Caco-2 (cell line): ENCODE measurements around the gene VSTM2L. TPM values are rescaled to one million over a fixed set of nuclear protein-coding genes. Genes with fewer than 3 reads are reported as not detected.

ENCODE experiments used
- BruUV-seq: library from RNA; stranded (reverse); fragments of 400-500 nt; replicated peaks from 2 replicates; lab custom pipeline; 2021; lab: Mats Ljungman, UMichigan
- CTCF ChIA-PET: fragments of 300-600 bp; sonication (Branson Sonifier 250); formaldehyde crosslinking; loops from one replicate; lab custom pipeline; 2022; ENCODE audit warnings: antibody characterized with exemption; lab: Charles Lee
- POLR2A ChIA-PET: fragments of 300-600 bp; sonication (Branson Sonifier 250); formaldehyde crosslinking; loops from one replicate; lab custom pipeline; 2022; ENCODE audit warnings: antibody characterized with exemption; lab: Charles Lee
- DNase-seq, 2 experiments: peaks; one replicate each; pipeline versions ENCODE4 v3.0.0 to v3.0.0-alpha.2; 2020 to 2022
- H3K27me3 ChIP-seq: replicated peaks from 2 replicates; pipeline ENCODE4 v1.6.0; 2011; ENCODE audit warnings: low read length; ENCODE audit not compliant: control insufficient read depth, insufficient read depth
- H3K36me3 ChIP-seq: 2 replicates; pipeline ENCODE4 v1.5.1; 2011; ENCODE audit warnings: low read length; ENCODE audit not compliant: control insufficient read depth, insufficient read depth
- H3K4me1 ChIP-seq: fragments of 250-450 bp; sonication (Bioruptor Pico); 2 replicates; pipeline ENCODE4 v1.5.1; 2020; ENCODE audit warnings: mild to moderate bottlenecking
- H3K4me3 ChIP-seq: 2 replicates; pipeline ENCODE4 v1.5.1; 2011; ENCODE audit warnings: low read depth, mild to moderate bottlenecking, control low read depth, low read length
- H3K9me3 ChIP-seq: fragments of 250-450 bp; sonication (Bioruptor Pico); 2 replicates; pipeline ENCODE4 v1.5.1; 2020; ENCODE audit warnings: mild to moderate bottlenecking, moderate library complexity
- H3K27ac Mint-ChIP-seq: one replicate; pipeline ENCODE4 v1.8.0; 2022; ENCODE audit warnings: mixed read lengths; ENCODE audit not compliant: unreplicated experiment
- H3K27me3 Mint-ChIP-seq: one replicate; pipeline ENCODE4 v1.8.0; 2022; ENCODE audit warnings: mixed read lengths; ENCODE audit not compliant: insufficient read depth, unreplicated experiment
- H3K36me3 Mint-ChIP-seq: one replicate; pipeline ENCODE4 v1.8.0; 2022; ENCODE audit warnings: mild to moderate bottlenecking, mixed read lengths; ENCODE audit not compliant: insufficient read depth, unreplicated experiment
- H3K4me1 Mint-ChIP-seq: one replicate; pipeline ENCODE4 v1.8.0; 2022; ENCODE audit warnings: low read depth, mixed read lengths; ENCODE audit not compliant: unreplicated experiment
- H3K4me3 Mint-ChIP-seq: one replicate; pipeline ENCODE4 v1.8.0; 2022; ENCODE audit warnings: mild to moderate bottlenecking, moderate library complexity, mixed read lengths; ENCODE audit not compliant: unreplicated experiment
- H3K9me3 Mint-ChIP-seq: one replicate; pipeline ENCODE4 v1.8.0; 2022; ENCODE audit warnings: mixed read lengths; ENCODE audit not compliant: unreplicated experiment
- CTCF ChIP-seq, 2 experiments: fragments of 200-600 bp in 1 of 2; IDR thresholded peaks; 1 replicate in 1 of 2; 2 replicates in 1 of 2; pipeline versions ENCODE4 v1.5.1 to v1.8.0; 2011 to 2022; ENCODE audit warnings: antibody characterized with exemption in 1 of 2, control low read depth in 1 of 2, inconsistent platforms in 1 of 2, low read depth in 1 of 2, low read length in 1 of 2, mild to moderate bottlenecking in 1 of 2, moderate library complexity in 1 of 2; ENCODE audit not compliant: insufficient read depth in 1 of 2, severe bottlenecking in 1 of 2, unreplicated experiment in 1 of 2
- intact Hi-C: fragments of 100-400 bp; cut with micrococcal nuclease; formaldehyde crosslinking; loops from one replicate; pipeline ENCODE4 v1.10.0; 2022; ENCODE audit not compliant: unreplicated experiment
- total RNA-seq: library from RNA; stranded (reverse); gene quantifications from 2 replicates; pipeline ENCODE4 v1.2.3, GENCODE V29; 2022

VSTM2L gene
- total RNA-seq, 1 experiment from 2014 or later, result not detected

- Mint-ChIP-seq H3K27ac (no peak overlapping the region), H3K4me1 (no peaks in the 10 kb centered on the region), H3K27me3 (peaks cover 2% of the 10 kb centered on the region), H3K4me3 (no peak overlapping the region), H3K9me3 (peaks cover 12% of the 10 kb centered on the region), H3K36me3 (no peaks in the 10 kb centered on the region)
- BruUV-seq, result no TSS peak
- no peak for TF ChIP-seq CTCF (IDR thresholded peaks at IDR 0.05; ENCODE audit: insufficient read depth in 1 of 2, low read depth in 1 of 2, low read length in 1 of 2, severe bottlenecking in 1 of 2, unreplicated experiment in 1 of 2)
- CTCF ChIA-PET, result no interaction called here
- H3K4me3 ChIP-seq, result no peak overlapping the region
- peak in 1 of 2 experiments; percentile 30 for DNase-seq
- POLR2A ChIA-PET, result no interaction called here
- H3K9me3 ChIP-seq, result peaks cover 17% of the 10 kb centered on the region
- no peaks in the 10 kb centered on the region for H3K27me3 ChIP-seq
- H3K4me1 ChIP-seq, result no peaks in the 10 kb centered on the region
- H3K36me3 ChIP-seq, result no peaks in the 10 kb centered on the region
- intact Hi-C loops, result no loop called here
These were observed 44.0 kb downstream of the VSTM2L start for GRCh38 chr20:37946946-37947345.

- no peak overlapping the region for H3K4me3 ChIP-seq
- intact Hi-C loops, result no loop called here
- H3K27me3 Mint-ChIP-seq, result peaks cover 2% of the 10 kb centered on the region
- peak in 1 of 2 experiments; percentile 8 for DNase-seq
- no peak for TF ChIP-seq CTCF (IDR thresholded peaks at IDR 0.05; ENCODE audit: insufficient read depth in 1 of 2, low read depth in 1 of 2, low read length in 1 of 2, severe bottlenecking in 1 of 2, unreplicated experiment in 1 of 2)
- no peaks in the 10 kb centered on the region for H3K36me3 Mint-ChIP-seq
- H3K9me3 Mint-ChIP-seq, result peaks cover 12% of the 10 kb centered on the region
- ChIA-PET CTCF (no interaction called here), POLR2A (no interaction called here)
- H3K4me1 ChIP-seq, result no peaks in the 10 kb centered on the region
- no peaks in the 10 kb centered on the region for H3K36me3 ChIP-seq
- H3K27me3 ChIP-seq, result no peaks in the 10 kb centered on the region
- H3K4me1 Mint-ChIP-seq, result no peaks in the 10 kb centered on the region
- no peak overlapping the region for H3K4me3 Mint-ChIP-seq
- peaks cover 17% of the 10 kb centered on the region for H3K9me3 ChIP-seq
- no peak overlapping the region for H3K27ac Mint-ChIP-seq
- no TSS peak for BruUV-seq
These were observed 45.0 kb downstream of the VSTM2L start for GRCh38 chr20:37947943-37948342.

GRCh38 chr20:37948956-37949355, 46.0 kb downstream of the VSTM2L start:
- H3K36me3 ChIP-seq, result no peaks in the 10 kb centered on the region
- ChIA-PET CTCF (no interaction called here), POLR2A (no interaction called here)
- no peak overlapping the region for H3K4me3 Mint-ChIP-seq
- H3K4me1 Mint-ChIP-seq, result no peaks in the 10 kb centered on the region
- DNase-seq, result peak in 1 of 2 experiments; percentile 25
- no peaks in the 10 kb centered on the region for H3K36me3 Mint-ChIP-seq
- H3K9me3 Mint-ChIP-seq, result peaks cover 12% of the 10 kb centered on the region
- H3K9me3 ChIP-seq, result peaks cover 17% of the 10 kb centered on the region
- H3K27ac Mint-ChIP-seq, result no peak overlapping the region
- TF ChIP-seq CTCF (IDR thresholded peaks at IDR 0.05; ENCODE audit: insufficient read depth in 1 of 2, low read depth in 1 of 2, low read length in 1 of 2, severe bottlenecking in 1 of 2, unreplicated experiment in 1 of 2), result no peak
- H3K27me3 Mint-ChIP-seq, result peaks cover 2% of the 10 kb centered on the region
- no peaks in the 10 kb centered on the region for H3K4me1 ChIP-seq
- H3K27me3 ChIP-seq, result no peaks in the 10 kb centered on the region
- intact Hi-C loops, result no loop called here
- BruUV-seq, result no TSS peak
- H3K4me3 ChIP-seq, result no peak overlapping the region
